ENCODE results near the gene EFCAB6. TPM values are rescaled to one million over a fixed set of nuclear protein-coding genes. Genes with fewer than 3 reads are reported as not detected.

Gene EFCAB6
- total and polyA plus RNA-seq, 5 donors from 2014 or later, result 0.18 to 0.77 (median 0.30) TPM; not detected in 2

DNA sequence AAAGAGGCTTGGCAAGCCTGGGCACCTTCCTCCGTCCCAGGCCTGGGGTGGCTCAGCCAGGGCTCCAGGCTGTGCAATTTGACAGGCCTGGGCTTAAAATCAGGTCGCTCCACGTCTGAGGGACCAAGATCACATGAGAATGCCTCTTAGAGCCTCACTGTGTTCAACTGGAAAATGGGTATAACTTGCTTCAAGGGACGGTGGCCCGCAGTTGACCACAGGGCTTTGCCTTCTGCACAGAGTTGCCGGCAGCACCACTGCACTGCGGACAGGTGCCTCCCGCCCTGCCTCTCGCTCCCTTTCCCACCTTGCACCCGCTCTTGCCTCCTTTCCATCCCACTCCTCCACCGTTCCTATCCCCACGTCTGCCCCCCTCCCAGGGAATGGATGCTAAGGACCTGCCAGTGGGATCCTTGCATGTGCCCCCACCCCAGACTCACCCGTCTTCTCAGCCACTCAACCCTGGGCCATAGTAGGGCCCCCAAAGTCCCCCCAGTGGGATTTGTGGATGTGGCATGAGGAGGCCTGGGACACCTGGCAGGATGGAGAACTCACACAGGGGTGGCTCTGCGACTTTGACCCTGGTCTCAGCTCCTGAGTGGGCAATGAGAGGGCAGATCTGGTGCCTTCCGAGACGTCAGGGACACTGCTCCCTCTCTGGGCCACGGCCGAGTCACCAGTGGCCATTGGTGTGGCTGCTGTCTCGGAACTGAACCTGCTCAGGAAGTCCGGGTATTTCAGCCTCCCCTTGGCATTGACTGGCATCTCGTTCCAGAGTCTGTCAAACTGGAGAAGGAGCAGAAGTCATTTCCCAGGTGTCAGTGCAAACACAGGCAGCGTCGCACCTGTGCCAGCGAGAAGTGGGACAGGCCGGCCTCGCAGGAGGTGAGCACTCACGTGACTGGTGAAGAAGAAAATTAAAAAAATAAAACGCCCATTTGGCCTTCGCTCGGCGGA lies 272.3 kb downstream of the EFCAB6 start:
- Mint-ChIP-seq H3K27ac (no peak overlapping the region), H3K4me3 (no peak overlapping the region), H3K36me3 (no peaks in the 10 kb centered on the region), H3K27me3 (peaks cover 10% of the 10 kb centered on the region), H3K9me3 (peaks cover 0 to 2% (median 0%) of the 10 kb centered on the region in 7 donors), H3K4me1 (no peaks in the 10 kb centered on the region)
- H3K27me3 ChIP-seq (ENCODE audit: control insufficient read depth, insufficient read depth, low read length), result no peaks in the 10 kb centered on the region
- H3K27ac ChIP-seq (ENCODE audit: insufficient read depth, low read length, poor library complexity, severe bottlenecking), result no peak overlapping the region
- H3K4me3 ChIP-seq (ENCODE audit: low read depth, low read length), result no peak overlapping the region
- DNase-seq, result no peak
- no peak for ATAC-seq (ENCODE audit: low read depth in 2 of 2)
- no peaks in the 10 kb centered on the region for H3K4me1 ChIP-seq (ENCODE audit: control insufficient read depth, insufficient read depth, low read length, poor library complexity, severe bottlenecking)
- H3K36me3 ChIP-seq (ENCODE audit: control insufficient read depth, insufficient read depth, low read length), result no peaks in the 10 kb centered on the region
- no peaks in the 10 kb centered on the region for H3K9me3 ChIP-seq (ENCODE audit: control insufficient read depth in 2 of 2, low read length in 2 of 2)

DNA sequence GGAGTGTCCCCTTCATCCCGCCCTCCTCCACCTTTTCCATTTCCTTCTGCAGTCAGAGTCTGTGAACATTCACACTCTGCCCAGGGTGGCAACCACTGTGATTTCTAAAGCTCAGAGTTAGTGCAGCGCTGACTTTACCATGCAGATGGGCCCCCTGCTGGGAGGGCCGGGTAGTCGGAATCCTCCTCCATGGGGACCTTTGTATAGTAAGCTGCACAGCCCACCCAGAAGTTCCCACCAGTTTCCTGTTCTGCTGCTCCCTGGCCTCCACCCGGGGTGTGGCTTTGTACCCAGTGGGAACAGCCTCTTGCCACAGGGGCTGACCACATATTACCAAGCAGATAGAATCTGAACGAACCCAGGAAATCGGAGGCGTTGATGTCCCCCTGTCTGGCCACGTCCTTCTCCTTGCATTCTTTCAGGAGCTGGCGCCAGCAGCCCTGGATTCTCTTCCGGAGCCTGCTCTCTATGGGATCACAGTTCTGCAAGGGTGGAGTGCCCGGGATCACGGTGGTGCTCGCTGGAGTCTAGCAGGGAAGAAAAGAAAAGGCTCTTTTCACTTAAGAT lies 275.0 kb downstream of the EFCAB6 start:
- Histone ChIP-seq H3K9me3 (ENCODE audit: control insufficient read depth in 2 of 2, low read length in 2 of 2) (no peaks in the 10 kb centered on the region), H3K4me1 (ENCODE audit: control insufficient read depth, insufficient read depth, low read length, poor library complexity, severe bottlenecking) (no peaks in the 10 kb centered on the region), H3K27ac (ENCODE audit: insufficient read depth, low read length, poor library complexity, severe bottlenecking) (no peak overlapping the region), H3K36me3 (ENCODE audit: control insufficient read depth, insufficient read depth, low read length) (no peaks in the 10 kb centered on the region), H3K27me3 (ENCODE audit: control insufficient read depth, insufficient read depth, low read length) (no peaks in the 10 kb centered on the region), H3K4me3 (ENCODE audit: low read depth, low read length) (no peak overlapping the region)
- ATAC-seq (ENCODE audit: low read depth in 2 of 2) (no peak), DNase-seq (no peak)
- Mint-ChIP-seq H3K9me3 (peaks cover 0 to 2% (median 0%) of the 10 kb centered on the region in 7 donors), H3K27ac (no peak overlapping the region), H3K27me3 (peaks cover 5% of the 10 kb centered on the region), H3K4me3 (no peak overlapping the region), H3K36me3 (no peaks in the 10 kb centered on the region), H3K4me1 (no peaks in the 10 kb centered on the region)

DNA sequence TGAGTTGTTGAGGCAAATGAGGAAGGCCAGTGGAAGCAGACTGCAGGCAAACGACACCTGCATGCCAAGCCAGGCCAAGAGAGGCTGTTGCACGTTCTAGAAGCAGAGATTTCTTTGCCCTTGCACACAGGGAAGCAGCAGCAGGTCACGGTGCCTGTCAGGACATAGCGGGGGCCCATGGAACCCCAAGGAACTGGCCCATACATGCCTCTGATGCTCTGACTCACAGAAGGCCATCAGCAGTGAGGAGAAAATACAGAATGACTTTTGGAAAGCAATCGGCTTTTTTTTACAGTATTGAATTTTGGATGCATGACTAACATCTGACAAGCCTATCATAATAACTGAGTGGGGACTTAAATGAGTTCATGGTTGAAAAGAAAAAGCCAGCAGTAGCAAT lies 276.4 kb downstream of the EFCAB6 start:
- H3K27ac Mint-ChIP-seq, result no peak overlapping the region
- H3K36me3 Mint-ChIP-seq, result no peaks in the 10 kb centered on the region
- H3K27me3 Mint-ChIP-seq, result peaks cover 10% of the 10 kb centered on the region
- Histone ChIP-seq H3K27me3 (ENCODE audit: control insufficient read depth, insufficient read depth, low read length) (no peaks in the 10 kb centered on the region), H3K36me3 (ENCODE audit: control insufficient read depth, insufficient read depth, low read length) (no peaks in the 10 kb centered on the region), H3K9me3 (ENCODE audit: control insufficient read depth in 2 of 2, low read length in 2 of 2) (no peaks in the 10 kb centered on the region), H3K4me3 (ENCODE audit: low read depth, low read length) (no peak overlapping the region), H3K27ac (ENCODE audit: insufficient read depth, low read length, poor library complexity, severe bottlenecking) (no peak overlapping the region), H3K4me1 (ENCODE audit: control insufficient read depth, insufficient read depth, low read length, poor library complexity, severe bottlenecking) (no peaks in the 10 kb centered on the region)
- ATAC-seq (ENCODE audit: low read depth in 2 of 2) (no peak), DNase-seq (no peak)
- no peak overlapping the region for H3K4me3 Mint-ChIP-seq
- peaks cover 0 to 2% (median 0%) of the 10 kb centered on the region in 7 donors for H3K9me3 Mint-ChIP-seq
- H3K4me1 Mint-ChIP-seq, result no peaks in the 10 kb centered on the region

DNA sequence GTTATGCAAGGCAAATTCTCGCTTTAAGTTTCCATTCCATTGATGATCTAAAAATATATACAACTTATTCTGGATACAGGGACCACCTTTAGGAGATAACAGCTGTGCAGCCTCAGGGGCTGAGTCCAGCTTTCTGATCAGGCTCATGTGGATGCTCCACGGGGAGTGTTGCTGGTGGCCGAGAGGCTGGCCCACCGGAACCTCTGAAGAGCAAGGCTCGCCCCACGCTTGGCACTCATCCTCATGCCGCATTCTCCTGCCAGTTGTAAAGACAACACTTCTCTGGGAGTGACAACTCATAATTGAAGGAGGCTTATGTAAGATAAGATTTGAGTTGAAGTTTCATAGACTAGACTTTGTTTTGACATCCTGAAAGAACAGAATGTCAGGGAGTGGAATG lies 276.8 kb downstream of the EFCAB6 start:
- Mint-ChIP-seq H3K27me3 (peaks cover 10% of the 10 kb centered on the region), H3K4me1 (no peaks in the 10 kb centered on the region), H3K4me3 (no peak overlapping the region), H3K36me3 (no peaks in the 10 kb centered on the region), H3K9me3 (peaks cover 0 to 2% (median 0%) of the 10 kb centered on the region in 7 donors), H3K27ac (no peak overlapping the region)
- ATAC-seq (ENCODE audit: low read depth in 2 of 2), result no peak
- no peak overlapping the region for H3K27ac ChIP-seq (ENCODE audit: insufficient read depth, low read length, poor library complexity, severe bottlenecking)
- H3K4me3 ChIP-seq (ENCODE audit: low read depth, low read length), result no peak overlapping the region
- no peaks in the 10 kb centered on the region for H3K4me1 ChIP-seq (ENCODE audit: control insufficient read depth, insufficient read depth, low read length, poor library complexity, severe bottlenecking)
- DNase-seq, result no peak
- H3K36me3 ChIP-seq (ENCODE audit: control insufficient read depth, insufficient read depth, low read length), result no peaks in the 10 kb centered on the region
- no peaks in the 10 kb centered on the region for H3K27me3 ChIP-seq (ENCODE audit: control insufficient read depth, insufficient read depth, low read length)
- no peaks in the 10 kb centered on the region for H3K9me3 ChIP-seq (ENCODE audit: control insufficient read depth in 2 of 2, low read length in 2 of 2)

DNA sequence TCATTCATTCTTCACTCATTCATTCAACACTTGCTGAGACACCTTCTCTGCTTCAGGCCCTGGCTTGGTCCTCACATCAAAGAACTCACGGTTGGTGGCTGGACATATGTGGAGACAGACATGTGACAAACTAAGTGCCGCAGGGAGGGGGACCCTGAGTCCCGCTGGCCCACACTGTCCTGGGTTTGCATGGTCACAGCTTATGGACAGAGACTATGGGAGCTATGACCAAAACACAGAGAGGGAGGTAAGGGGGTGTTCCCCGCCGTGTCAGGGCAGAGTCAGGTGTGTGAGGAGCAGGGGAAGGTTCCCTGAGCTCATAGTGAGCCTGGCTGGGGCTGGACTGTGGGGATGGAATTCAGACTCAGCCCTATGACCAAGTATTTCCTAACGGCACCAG lies 277.2 kb downstream of the EFCAB6 start:
- no peak overlapping the region for H3K27ac Mint-ChIP-seq
- no peaks in the 10 kb centered on the region for H3K27me3 ChIP-seq (ENCODE audit: control insufficient read depth, insufficient read depth, low read length)
- no peak overlapping the region for H3K4me3 Mint-ChIP-seq
- H3K27me3 Mint-ChIP-seq, result peaks cover 10% of the 10 kb centered on the region
- no peak overlapping the region for H3K4me3 ChIP-seq (ENCODE audit: low read depth, low read length)
- H3K36me3 Mint-ChIP-seq, result no peaks in the 10 kb centered on the region
- no peak for DNase-seq
- H3K36me3 ChIP-seq (ENCODE audit: control insufficient read depth, insufficient read depth, low read length), result no peaks in the 10 kb centered on the region
- H3K4me1 Mint-ChIP-seq, result no peaks in the 10 kb centered on the region
- H3K9me3 ChIP-seq (ENCODE audit: control insufficient read depth in 2 of 2, low read length in 2 of 2), result no peaks in the 10 kb centered on the region
- H3K27ac ChIP-seq (ENCODE audit: insufficient read depth, low read length, poor library complexity, severe bottlenecking), result no peak overlapping the region
- no peak for ATAC-seq (ENCODE audit: low read depth in 2 of 2)
- no peaks in the 10 kb centered on the region for H3K4me1 ChIP-seq (ENCODE audit: control insufficient read depth, insufficient read depth, low read length, poor library complexity, severe bottlenecking)
- peaks cover 0 to 2% (median 0%) of the 10 kb centered on the region in 7 donors for H3K9me3 Mint-ChIP-seq

DNA sequence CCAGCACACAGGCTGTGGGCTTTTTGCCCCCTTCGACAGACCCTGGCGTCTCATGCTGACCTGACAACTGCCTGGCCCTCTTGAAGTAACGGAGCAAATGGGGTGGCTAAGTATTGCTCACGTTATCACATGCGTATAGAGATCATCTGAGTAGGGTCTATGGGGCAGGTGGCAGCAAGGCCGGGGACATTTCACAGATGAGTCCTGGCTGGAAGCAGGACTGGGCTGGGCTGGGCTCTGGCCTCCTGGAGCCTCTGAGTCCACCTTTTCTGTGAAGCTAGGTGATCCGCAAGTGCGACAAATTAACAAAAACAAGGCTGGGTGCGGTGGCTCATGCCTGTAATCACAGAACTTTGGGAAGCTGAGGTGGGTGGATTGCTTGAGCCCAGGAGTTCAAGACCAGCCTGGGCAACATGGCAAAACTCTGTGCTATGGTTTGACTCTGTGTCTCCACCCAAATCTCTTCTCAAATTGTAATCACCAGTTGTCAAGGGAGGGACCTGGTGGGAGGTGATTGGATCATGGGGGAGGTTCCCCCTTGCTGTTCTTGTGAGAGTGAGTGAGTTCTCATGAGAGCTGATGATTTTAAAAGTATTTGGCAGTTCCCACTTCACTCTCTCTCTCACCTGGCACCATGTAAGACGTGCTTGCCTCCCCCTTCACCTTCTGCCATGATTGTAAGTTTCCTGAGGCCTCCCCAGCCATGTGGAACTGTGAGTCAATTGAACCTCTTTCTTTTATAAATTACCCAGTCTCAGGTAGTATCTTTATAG lies 278.3 kb downstream of the EFCAB6 start:
- Mint-ChIP-seq H3K27me3 (peaks cover 10% of the 10 kb centered on the region), H3K4me1 (no peaks in the 10 kb centered on the region), H3K9me3 (peaks cover 0 to 2% (median 0%) of the 10 kb centered on the region in 7 donors), H3K36me3 (no peaks in the 10 kb centered on the region), H3K27ac (no peak overlapping the region), H3K4me3 (no peak overlapping the region)
- H3K4me3 ChIP-seq (ENCODE audit: low read depth, low read length), result no peak overlapping the region
- DNase-seq, result no peak
- H3K27ac ChIP-seq (ENCODE audit: insufficient read depth, low read length, poor library complexity, severe bottlenecking), result no peak overlapping the region
- no peaks in the 10 kb centered on the region for H3K4me1 ChIP-seq (ENCODE audit: control insufficient read depth, insufficient read depth, low read length, poor library complexity, severe bottlenecking)
- ATAC-seq (ENCODE audit: low read depth in 2 of 2), result no peak
- H3K27me3 ChIP-seq (ENCODE audit: control insufficient read depth, insufficient read depth, low read length), result no peaks in the 10 kb centered on the region
- no peaks in the 10 kb centered on the region for H3K36me3 ChIP-seq (ENCODE audit: control insufficient read depth, insufficient read depth, low read length)
- H3K9me3 ChIP-seq (ENCODE audit: control insufficient read depth in 2 of 2, low read length in 2 of 2), result no peaks in the 10 kb centered on the region

DNA sequence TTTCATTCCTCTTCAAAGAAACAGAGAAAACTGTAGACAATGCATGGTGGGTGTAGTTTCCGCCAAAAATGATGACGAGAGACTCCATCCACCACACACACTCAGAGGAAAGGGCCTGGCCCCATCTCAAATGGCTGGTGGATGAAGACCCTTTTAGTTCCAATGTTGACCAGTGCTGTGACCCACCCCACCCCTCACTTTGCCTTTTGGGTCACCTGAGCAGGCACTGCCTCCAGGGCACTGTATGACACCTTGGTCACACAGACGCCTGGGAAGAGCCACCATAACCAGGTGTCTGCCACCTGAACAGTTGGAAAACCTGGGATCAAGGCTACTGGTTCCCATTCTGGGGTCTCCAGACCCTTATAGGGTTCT lies 279.0 kb downstream of the EFCAB6 start:
- Mint-ChIP-seq H3K27ac (no peak overlapping the region), H3K4me1 (no peaks in the 10 kb centered on the region), H3K27me3 (peaks cover 8% of the 10 kb centered on the region), H3K4me3 (no peak overlapping the region), H3K9me3 (peaks cover 0 to 2% (median 0%) of the 10 kb centered on the region in 7 donors), H3K36me3 (no peaks in the 10 kb centered on the region)
- H3K4me1 ChIP-seq (ENCODE audit: control insufficient read depth, insufficient read depth, low read length, poor library complexity, severe bottlenecking), result no peaks in the 10 kb centered on the region
- H3K9me3 ChIP-seq (ENCODE audit: control insufficient read depth in 2 of 2, low read length in 2 of 2), result no peaks in the 10 kb centered on the region
- H3K4me3 ChIP-seq (ENCODE audit: low read depth, low read length), result no peak overlapping the region
- ATAC-seq (ENCODE audit: low read depth in 2 of 2) (no peak), DNase-seq (no peak)
- no peak overlapping the region for H3K27ac ChIP-seq (ENCODE audit: insufficient read depth, low read length, poor library complexity, severe bottlenecking)
- H3K36me3 ChIP-seq (ENCODE audit: control insufficient read depth, insufficient read depth, low read length), result no peaks in the 10 kb centered on the region
- no peaks in the 10 kb centered on the region for H3K27me3 ChIP-seq (ENCODE audit: control insufficient read depth, insufficient read depth, low read length)

Measured in CD4-positive, CD25-positive, alpha-beta regulatory T cell (primary cell).